IMR-90 (cell line): ENCODE measurements around the gene TMC3.

Experiments
- BHLHE40 ChIP-seq: fragments of 150-350 bp; IDR thresholded peaks from 2 replicates; pipeline ENCODE4 v1.6.1; 2016; ENCODE audit warnings: mild to moderate bottlenecking, low read depth, low read length
- CTCF ChIP-seq: conservative IDR thresholded peaks from 2 replicates; pipeline ENCODE4 v1.5.1; 2012; ENCODE audit warnings: mild to moderate bottlenecking, low read depth, low read length, improper control_type of control experiment
- ELK1 ChIP-seq: fragments of 150-350 bp; IDR thresholded peaks from 2 replicates; pipeline ENCODE4 v1.6.1; 2016; ENCODE audit warnings: low read depth, mild to moderate bottlenecking, low read length, moderate library complexity, borderline replicate concordance
- MAZ ChIP-seq: IDR thresholded peaks from 2 replicates; pipeline ENCODE4 v1.6.1; 2012; ENCODE audit warnings: low read depth, mild to moderate bottlenecking, low read length, improper control_type of control experiment, moderate library complexity, borderline replicate concordance
- MXI1 ChIP-seq: IDR thresholded peaks from 2 replicates; pipeline ENCODE4 v1.6.1; 2012; ENCODE audit warnings: low read depth, mild to moderate bottlenecking, low read length, moderate library complexity, borderline replicate concordance
- NFE2L2 ChIP-seq: fragments of 150-350 bp; IDR thresholded peaks from 2 replicates; pipeline ENCODE4 v1.6.1; 2016; ENCODE audit warnings: low read depth, mild to moderate bottlenecking, low read length
- POLR2A ChIP-seq: IDR thresholded peaks from 2 replicates; pipeline ENCODE4 v1.6.1; 2012; ENCODE audit warnings: mild to moderate bottlenecking, low read depth, low read length
- RAD21 ChIP-seq: IDR thresholded peaks from 2 replicates; pipeline ENCODE4 v1.6.1; 2012; ENCODE audit warnings: low read length, improper control_type of control experiment
- SMC3 ChIP-seq: fragments of 150-350 bp; IDR thresholded peaks from 2 replicates; pipeline ENCODE4 v1.6.1; 2016; ENCODE audit warnings: low read depth, mild to moderate bottlenecking, antibody characterized with exemption, low read length, moderate library complexity

GRCh38 chr15:81343371-81343770 is 30.6 kb downstream of the TMC3 start:
- TF ChIP-seq CTCF, result no peak
- TF ChIP-seq NFE2L2, result no peak
- no peak for TF ChIP-seq SMC3
- TF ChIP-seq ELK1, result no peak
- no peak for TF ChIP-seq MXI1
- TF ChIP-seq POLR2A, result no peak
- TF ChIP-seq BHLHE40, result no peak
- TF ChIP-seq RAD21, result no peak
- no peak for TF ChIP-seq MAZ
